GM19455 (cell line): ENCODE data around the gene TANC1.

Experiments used
- ATAC-seq: cut with Tn5 transposase; IDR thresholded peaks from one replicate; pipeline ENCODE4 v1.9.1; 2021; ENCODE audit not compliant: unreplicated experiment

Gene TANC1

DNA sequence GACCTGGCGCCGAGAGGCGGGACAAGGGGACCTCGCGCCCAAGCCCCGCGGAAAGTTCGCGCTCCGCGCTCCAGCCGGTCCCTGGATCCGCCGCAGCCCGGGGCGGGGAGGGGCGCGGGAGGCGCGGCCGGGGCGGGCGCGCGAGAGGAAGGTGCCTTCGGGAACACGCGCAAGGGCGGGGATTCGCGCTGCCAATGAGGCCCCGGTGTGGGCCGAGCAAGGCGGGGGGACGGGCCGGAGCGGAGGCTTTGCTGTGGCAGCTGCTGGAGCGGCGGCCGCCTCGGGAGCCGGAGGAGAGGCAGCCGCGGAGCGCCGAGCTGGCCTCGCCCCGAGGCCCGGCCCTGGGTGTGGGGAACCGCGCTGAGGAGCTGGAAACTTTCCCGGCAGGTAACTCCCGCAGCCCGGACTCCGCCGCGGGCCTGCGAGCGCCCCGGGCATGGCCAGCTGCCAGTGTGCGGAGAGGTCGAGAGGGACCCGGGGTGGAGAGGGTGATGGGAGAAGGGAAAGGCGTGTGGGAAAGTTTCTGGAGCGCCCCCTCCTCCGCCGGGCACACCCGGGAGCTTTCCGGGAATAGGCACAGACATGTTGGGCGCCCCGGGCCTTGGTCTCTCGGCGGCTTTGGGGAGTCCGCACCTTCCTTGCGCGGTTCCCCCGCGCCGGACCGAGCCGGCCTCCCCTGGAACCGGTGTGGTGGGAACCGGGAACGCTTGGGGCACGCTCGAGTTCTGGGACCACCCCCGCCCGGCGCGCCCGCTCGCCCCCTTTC, at the start of gene TANC1:
Gene TANC1, plus strand, starts transcription at position 245 of the 766 bp plus-strand sequence. CDS start 97,271 bp downstream, outside the sequence.
- peak; percentile 92 for ATAC-seq

DNA sequence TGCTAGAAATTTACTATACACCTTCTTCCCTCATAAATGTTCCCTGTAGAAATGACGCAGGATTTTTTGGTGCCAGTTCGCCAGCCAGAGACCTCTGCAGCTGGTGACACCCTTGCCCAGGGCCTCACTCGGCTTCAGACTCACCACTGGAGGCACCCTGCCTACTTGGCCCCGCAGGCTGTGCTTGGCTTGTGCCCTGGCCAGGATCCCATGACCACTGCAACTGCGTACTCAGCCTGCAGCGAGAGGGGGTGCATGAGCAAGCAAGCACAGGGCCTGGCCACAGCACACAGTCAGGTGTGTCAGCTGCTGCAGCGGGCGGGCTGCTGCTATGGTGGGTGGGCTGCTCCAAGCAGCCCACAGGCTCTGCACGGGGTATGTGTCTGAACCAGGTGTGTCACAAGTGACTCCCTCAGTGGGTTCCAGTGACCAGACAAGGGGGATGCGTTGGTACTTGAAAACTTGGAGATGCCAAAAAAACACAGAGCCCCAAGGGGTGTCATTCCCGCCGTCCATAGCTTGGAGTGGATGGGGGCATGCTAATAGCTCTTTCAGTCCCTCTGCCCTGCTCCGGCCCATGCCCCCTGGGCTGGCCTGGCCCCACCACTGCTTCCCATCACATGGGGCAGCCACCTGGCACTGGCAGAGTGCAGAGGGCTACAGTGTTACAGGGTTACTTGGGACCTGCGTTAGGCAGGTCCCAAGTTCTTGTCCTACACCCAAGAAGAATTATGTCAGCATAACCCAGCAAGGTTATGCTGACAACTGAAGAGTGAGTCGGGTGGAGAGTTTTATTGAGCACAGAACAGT, 46.6 kb upstream of the TANC1 start:
- ATAC-seq: no peak

DNA sequence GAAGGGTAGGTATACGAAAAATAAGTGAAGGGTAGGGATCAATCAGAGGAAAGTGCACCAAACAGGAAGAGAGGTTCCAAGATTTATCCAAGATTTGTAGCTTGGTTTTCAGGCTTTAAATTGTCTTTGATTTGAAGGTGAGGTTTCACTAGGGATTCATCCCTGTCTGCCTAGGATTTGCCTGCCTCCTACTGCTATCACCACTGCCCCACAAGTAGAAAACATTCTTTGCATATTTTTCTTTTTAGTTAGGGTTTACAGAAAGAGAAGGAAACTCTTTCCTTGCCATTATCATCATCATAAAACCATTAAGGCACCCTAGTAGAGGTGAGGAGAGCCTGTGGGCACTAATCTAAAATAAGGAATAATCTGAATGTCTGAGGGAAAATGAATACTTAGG, 45.8 kb upstream of the TANC1 start:
- no peak for ATAC-seq

DNA sequence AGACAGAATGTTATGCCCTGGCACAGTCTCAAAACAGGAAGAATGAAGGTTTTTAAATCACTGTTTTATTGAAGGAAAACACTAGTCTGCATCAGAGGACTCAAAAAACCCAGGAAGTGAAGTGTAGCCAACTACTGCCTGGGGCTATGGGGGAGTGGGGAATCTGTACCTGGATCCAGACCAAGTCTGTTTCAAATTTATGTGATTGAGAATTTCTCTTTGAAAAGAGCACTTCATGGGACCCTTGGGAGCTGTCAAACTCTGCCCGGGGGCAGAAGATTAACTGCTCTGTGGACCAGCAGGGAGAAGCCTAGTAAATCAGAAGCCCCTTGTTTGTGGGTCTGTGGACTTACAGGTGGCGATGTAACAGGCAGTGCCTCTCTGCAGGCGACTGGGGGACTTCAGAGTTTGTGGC, 45.3 kb upstream of the TANC1 start:
- ATAC-seq: no peak

DNA sequence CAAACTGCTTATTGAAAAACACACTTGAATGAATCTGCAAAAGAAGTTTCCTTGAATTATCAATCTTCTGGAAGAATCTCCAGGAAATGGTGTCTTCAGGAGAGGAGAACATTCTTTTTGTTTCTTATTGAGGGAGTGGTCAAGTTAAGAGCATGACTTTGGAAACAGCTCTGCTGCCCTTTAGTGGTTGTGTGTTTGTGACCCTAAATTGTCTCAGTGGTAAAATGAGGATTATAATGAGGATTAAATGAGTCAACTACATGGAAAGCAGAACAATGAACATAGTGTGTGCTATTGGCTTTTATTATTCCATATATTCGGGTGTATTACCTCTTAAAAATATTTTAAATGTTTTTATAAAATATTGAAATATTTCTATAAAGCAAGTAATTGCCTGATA, 44.8 kb upstream of the TANC1 start:
- no peak for ATAC-seq

DNA sequence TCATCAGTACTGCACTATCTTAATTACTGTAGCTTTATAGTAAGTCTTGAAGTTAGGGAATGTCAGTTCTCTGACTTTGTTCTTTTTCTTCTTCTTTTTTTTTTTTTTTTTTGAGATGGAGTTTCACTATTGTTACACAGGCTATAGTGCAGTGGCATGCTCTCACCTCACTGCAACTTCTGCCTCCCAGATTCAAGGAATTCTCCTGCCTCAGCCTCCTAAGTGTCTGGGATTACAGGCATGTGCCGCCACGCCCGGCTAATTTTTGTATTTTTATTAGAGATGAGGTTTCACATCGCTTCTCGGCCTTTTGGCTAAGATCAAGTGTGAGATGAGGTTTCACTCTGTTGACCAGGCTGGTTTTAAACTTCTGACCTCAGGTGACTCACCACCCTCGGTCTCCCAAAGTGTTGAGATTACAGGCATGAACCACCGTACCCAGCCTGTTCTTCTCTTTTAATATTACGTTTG, 41.9 kb upstream of the TANC1 start:
- ATAC-seq: peak; percentile 57

DNA sequence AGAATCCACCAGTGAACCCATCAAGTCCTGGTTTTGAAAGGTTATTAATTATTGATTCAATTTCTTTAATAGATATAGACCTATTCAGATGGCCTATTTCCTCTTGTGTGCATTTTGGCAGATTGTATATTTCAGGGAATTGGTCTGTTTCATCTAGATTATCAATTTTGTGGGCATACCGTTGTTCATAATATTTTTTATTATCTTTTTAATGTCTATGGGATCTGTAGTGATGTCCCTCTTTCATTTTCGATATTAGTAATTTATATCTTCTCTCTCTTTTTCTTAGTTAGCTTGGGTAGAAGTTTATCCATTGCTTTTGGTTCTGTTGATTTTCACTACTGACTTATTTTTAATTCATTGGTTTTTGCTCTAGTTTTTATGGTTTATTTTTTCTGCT, 39.9 kb upstream of the TANC1 start:
- ATAC-seq: no peak

DNA sequence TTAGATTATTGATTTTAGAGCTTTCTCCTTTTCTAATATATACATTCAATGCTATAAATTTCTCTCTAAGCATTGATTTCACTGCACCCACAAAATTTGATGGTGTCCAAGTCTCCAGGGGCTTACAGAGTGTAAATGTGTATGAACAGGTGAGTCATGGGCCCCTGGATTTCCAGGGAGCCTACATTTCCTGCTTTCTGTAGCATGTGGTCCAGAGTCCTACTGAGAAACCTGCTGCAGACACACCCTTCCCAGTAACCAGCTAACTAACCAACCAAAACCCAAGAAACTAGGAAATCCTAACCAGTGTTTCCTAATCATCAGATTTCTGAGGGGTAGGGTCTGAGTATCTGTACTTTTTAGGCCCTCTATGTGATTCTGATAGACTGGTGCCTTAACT, 39.5 kb upstream of the TANC1 start:
- ATAC-seq: no peak

DNA sequence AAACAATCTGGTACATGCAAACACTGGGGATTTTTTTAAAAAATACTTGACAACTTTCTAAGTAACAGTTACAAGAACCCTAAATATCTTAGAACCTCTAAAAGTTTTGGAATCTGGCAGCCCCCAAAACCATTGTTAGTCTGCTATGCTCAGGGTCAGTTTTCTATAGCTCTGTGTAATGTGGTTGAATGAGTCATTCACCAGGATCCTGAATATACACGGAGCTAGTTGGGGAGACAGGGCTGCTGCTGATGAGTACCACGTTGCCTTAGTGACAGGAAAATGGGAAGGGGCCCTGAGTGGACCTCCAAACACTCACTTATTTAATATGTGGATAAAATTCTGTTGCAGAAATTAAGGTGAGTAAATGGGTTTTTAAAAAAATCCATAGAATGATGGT, 36.9 kb upstream of the TANC1 start:
- no peak for ATAC-seq

DNA sequence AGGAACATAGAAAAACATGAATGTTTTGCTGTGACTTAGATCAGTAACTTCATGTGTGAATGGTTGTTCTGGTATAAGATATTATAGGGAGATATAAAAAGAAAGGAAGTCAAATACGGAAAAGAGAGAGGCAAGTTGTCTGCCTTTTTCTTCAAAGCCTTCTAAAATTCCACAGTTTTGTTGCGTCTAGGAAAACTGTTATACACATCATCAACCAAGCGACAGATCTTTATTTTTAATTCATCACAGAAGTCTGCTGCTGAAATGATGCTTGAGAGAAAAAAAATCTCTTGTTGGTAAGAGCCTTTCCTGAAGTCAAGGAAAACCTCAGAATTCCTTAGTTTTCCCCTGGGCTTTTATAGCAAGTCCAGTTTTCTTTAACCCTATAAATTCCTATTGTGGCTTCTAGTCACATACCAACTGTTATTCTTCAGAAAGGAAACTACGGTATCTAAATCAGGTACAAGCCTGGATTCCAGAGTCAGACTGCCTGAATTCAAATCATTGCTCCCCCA, 36.3 kb upstream of the TANC1 start:
- ATAC-seq: no peak

DNA sequence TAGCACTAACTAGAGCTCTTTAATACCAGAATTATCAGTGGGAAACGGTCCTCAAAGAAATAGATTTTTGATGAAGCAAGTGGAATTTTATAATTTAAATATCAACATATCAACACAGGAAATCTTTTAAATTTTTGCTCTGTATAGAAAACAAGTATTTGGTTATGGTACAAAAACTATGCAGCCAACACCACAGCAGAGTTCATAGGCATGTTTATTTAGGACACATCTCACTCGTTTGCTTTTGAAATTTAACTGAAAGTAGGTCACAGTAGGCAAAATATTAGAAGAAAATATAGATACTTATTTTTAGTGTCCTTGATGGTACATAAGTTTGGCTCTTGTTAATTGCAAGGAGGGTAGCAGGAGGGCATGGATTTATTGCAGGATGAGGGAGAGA, 34.3 kb upstream of the TANC1 start:
- ATAC-seq: no peak

DNA sequence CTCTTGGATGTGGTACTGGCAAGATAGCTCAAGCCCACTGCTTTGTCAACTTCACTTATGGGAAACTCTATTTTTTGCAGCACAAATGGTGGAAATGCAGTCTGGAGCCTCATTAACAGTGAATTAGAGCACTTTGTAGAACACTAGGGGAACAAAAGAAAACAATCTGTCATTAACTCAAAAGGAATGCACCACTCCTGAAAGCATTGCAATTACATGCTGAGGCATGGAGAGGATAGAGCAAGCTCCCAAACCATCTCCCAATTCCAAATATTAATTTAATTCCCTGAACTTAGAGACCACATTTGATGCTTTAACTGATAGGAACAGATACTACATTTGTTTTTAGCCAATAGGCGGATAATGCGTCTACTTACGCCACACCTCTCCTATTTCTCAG, 32.8 kb upstream of the TANC1 start:
- ATAC-seq: no peak

DNA sequence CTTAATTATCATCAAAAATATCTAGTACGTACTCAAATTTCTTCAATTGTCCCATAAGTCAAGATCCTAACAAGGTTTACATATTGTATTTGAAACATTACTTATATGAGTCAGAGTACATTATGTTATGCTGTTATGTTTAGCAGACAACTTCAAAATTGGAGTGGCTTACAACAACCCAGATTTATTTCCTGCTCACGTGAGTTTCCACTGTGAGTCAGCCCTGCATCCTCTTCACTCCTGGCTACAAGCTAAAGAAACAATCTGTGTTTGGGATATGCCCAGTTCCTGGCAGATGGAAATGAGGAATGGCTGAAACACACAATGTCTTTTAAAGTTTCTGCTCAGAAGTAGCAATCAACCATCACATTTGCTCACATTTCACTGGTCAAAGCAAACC, 31.5 kb upstream of the TANC1 start:
- ATAC-seq: no peak

DNA sequence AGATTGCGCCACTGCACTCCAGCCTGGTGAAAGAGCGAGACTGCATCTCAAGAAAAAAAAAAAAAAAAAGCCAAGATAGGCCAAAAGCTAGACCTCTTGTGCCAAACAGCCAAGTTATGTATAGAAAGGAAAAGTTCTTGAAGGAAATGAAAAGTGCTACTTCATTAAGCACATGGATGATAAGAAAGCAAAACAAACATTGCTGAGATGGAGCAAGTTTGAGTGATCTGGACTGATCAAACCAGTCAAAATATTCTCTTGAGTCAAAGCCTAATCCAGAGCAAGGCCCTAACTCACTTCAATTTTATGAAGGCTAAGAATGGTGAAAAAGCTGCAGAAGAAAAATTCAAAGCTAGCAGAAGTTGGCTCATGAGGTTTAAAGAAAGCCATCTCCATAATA, 28.1 kb upstream of the TANC1 start:
- no peak for ATAC-seq

DNA sequence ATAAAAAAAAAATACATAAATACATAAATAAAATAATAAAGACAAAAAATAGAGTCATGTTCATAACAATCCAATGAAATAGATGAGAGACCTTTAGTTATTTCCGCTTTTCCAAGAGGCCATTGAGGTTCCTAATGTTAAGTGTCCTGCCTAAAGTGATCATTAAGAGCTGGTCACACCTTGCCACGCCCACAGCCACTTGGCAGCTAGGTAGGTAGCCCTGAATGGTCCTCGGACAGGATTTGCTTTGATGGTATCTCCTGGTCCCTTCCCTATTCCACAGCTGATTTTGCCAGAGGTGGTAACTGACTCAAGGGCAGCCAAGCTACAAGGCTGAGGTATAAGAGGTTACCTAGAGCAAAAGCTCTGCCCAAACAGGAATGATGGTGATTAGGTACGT, 24.5 kb upstream of the TANC1 start:
- ATAC-seq: no peak

DNA sequence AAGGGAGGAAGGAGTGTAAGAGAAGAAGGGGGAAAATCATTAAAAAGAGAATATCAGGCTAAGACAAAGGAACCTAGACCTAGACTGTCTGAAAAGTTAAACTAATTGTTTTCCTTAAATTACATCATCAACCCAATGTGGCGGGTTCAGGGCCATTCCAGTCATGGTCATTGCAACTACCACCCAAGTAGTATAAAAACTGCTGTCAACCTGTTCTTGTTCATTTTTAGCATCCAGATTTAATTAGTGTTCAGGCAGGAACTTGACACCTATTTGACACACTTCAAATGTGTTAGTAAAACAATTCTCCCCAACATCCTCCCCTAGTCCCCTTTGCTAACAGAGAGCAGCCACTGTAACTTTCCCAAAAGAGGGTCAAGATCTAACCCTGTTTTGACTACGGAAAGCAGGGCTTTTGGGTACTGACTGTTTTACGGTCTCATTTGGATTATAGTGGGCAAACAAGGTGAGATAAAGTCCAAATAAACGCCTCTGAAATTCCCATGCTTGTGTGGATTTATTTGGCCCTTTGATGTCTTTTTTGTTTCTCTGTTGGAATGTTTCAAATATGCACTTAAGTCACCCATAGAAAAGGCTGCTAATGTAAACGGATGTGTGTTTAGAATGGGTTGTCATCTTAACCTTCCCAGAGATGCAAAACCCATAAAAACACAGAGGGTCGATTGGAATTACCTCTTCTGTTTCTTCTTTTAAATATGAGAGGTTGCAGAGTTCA, 19.3 kb upstream of the TANC1 start:
- no peak for ATAC-seq

DNA sequence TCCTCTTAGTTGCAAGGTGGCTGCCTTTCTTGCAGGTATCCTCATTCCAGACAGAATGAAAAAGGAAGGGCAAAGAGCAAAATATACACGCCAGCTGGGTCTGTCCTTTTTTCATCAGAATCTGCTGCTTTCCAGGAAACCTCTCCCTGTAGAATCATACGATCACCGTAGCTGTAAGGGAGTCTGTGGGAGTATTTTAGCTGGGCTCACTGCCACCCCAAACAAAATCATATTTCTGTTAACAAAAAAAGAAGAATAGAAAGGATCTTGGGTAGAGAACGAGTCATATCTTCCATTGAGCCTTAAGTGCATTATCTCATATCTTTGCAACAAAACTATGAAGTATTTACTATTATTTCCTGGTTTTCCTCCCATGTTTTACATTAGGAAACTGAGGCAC, 15.0 kb upstream of the TANC1 start:
- ATAC-seq: no peak

DNA sequence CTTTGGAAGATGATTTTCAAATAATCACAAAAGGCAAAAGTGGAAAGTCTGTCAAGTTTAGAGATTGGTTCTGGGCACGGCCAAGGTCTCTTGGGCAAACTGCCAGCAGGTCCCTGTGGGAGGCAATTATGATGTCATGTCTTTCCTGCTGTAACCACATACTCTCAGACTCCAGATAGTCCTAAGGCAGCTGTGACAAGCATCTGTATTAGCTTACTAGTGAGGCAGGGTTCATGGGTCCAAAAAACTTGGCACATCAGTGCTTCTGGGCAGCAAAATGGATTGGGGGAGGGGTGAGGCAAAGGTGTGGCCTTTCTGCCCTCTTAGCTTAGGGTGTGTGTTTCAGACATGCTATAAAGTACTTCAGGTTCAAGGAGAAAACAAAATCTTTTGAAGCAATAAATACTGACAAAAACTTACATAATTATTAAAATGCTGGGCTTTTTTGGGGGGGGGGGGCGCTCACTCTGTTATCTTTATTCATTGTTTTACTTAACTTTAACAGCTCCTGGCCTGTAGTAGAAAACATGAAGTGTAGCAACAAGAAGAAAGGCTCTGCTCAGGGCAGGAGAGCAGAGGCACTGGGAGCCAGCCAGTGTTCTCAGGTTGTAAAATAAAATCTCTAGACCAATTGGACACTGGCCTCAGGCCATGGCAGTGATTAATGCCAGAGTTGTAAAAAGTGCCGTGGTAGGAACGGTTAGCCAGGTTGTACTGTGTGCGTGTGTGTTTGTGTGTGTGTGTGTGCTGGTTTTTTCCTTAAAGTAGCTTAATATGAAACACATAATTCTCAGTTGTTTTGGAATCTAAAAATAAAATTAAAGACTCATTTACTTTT, 14.3 kb upstream of the TANC1 start:
- ATAC-seq: no peak

DNA sequence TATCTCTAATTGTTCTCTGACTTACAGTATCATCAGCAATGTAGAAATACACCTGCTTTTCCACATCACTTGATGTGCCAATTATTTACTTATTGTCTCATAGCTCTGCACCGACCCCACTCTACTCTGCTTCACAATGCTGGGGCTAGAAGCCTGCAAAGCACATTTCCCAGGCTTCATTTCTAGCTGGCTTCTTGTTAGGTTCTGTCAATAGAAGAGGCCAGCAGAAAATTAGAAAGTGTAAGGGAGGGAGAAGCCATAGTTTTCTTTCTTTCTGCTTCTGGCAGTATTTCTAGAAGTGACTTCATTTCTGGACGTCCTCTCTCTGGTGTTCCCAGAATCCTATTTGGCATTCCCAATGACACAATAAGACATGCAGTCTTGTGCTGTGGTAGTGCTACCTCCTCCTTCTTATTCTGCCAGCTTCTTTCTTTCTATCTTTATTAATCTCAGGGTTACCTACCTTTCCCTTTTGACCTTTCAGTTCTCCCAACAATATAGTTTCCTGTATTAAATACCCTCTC, 12.5 kb upstream of the TANC1 start:
- ATAC-seq: no peak

DNA sequence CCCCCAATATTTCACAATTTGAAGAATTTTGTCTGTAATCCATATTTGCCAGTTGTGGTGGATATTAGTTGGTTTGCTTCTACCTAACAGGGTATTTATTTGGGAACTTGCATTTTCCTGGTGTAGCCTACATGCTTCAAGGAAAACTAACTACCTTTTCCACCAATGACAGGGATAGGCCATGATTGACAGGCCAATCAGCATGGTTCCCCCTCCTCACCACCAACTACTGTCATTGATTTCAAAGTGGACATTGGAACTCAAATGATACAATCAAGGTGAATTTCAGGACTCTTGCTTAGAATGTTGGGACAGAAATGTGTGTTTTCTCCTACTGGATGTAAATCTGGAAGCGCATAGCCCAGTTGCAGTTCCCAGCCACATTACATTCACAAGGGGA, 10.1 kb upstream of the TANC1 start:
- ATAC-seq: no peak
